ENCODE results near the gene GSTA1.
A peak's percentile ranks its signal among the peaks of the same experiment; 100 is the strongest.
"Not testable (repeated sequence)": the region's sequence is repeated elsewhere in the genome, so short reads cannot be mapped to it uniquely, and the experiment has no call there.

Gene GSTA1

DNA sequence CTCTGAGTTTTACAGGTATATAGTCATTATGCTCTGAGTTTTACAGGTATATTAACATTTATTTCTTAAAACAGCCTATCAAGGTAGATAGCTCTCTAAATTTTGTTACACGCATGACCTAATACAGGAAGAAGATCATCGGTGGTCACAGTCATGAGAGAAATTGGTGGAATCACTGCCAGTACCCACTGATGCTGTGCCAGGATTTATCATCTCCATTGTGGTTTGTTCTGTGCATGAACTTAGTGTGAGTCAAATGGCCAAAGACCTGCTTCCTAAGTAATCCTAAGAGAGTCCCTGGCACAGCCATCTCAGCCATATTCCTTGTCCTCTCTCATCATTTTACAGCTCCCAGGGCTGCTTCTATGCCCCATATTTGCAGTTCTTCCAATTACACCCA is 50.5 kb downstream of the GSTA1 start:
- not testable (repeated sequence) for DNase-seq

DNA sequence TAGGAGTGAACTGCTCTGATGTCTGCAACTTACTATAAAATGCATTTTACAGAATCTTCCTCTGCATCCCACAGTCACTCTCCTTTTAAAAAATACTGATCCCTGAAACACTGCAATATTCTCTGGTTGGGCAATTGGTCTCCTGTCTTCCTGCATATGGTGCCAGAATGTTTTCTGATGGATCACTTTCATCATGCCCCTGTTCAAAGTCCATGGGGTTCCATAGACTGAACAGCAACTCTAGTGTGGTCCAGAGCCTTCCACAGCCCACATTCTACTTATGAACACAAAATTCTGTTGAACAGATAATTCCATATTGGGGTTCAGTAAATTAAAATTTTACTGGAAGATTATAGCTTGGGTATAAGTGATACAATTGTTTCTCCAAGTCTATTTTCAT is 51.3 kb downstream of the GSTA1 start:
- no peak for DNase-seq

DNA sequence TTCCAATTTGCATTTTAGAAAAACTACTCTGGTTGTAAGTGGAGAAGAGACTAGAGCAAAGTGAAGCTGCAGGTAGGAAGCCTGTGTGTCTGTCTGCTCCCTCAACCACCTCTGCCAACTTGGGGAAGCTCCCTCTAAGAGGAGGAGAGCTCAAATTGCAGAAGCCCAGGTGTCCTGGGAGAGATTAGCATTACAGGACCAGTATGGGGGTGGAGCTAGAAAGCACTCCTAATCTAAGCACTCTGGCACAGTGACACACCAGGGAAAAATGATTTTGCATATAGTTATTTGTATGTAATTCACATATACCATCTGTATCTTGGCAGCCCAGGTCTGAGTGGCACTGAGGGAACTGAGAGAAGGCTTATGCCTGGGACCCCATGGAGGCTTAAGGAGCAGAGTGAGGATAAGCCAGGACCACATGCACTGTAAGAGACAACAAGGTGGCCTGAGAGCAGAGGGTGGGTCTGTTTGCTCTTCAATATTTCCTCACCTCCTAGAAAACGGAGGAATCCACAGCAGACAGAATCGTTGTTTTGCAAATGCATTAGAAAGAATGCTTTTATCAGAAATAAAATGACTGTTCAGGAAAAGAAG is 54.0 kb downstream of the GSTA1 start:
- peak; percentile 95 for DNase-seq

DNA sequence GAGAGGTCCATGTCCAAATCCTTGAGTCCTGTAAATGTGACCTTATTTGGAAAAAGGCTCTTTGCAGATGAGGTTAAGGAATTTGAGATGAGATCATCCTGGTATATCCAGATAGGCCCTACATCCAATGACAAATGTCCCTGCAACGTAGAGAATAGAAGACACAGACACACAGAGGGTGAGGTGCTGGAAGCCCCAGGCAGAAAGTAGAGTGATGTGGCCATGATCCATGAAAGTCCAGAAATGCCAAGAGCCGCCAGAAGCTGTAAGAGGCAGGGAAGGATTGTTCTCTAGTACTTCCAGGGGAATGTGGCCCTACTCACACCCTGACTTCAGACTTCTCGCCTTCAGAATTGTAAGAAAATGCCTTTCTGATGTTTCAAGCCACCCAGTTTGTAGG is 56.3 kb downstream of the GSTA1 start:
- not testable (repeated sequence) for DNase-seq

DNA sequence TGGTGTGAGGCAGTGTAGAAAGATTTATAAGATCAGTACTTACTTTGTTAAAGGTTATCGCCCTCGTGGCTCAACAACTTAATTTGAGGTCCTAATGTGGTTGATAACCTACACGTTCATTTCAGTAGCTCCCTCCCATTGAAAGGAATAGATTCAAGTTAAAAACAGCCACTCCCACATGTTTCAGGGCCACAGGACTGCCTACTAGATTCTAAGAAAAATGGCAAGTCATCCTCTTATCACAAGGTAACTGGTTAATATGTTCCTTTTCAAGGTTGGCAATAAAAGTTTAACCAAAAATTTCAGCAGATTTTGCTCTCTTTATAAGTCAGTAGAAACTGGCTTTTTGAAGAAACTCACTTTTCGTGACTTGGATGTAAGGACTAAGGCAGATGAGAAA is 57.4 kb downstream of the GSTA1 start:
- DNase-seq = no peak

DNA sequence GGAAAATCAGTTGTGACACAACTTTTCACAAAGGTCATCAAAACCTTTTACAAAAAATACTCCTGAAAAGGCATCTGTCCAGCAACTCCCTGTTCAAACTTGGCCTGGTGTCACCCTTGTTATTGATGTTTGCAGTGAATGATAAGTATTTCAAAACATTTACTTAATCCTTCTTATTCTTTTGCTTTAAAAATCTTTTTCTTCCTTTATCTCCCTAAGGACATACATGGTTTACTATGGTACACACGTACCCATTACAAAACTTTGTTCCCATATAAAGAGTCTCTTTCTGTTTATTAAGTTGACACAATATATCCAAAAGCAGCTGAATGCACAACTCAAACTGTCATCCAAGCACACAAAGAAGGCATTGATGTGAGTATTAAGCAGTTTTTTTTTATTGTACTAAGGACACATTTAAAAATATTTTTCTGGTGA is 57.8 kb downstream of the GSTA1 start:
- DNase-seq = no peak

DNA sequence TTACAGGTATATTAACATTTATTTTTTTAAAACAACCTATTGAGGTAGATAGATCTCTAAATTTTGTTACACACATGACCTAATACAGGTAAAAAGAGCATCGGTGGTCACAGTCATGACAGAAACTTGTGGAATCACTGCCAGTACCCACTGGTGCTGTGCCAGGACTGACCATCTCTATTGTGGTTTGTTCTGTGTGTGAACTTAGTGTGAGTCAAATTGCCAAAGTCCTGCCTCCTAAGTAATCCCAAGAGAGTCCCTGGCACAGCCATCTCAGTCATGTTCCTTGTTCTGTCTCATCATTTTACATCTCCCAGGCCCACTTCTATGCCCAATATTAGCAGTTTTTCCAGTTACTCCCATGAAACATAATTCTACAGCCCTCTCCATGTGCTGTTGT is 61.7 kb downstream of the GSTA1 start:
- no peak for DNase-seq

Measured in NCI-H510A treated with DMSO at 0.1 percent for 48 hours (cell line).